Spleen (tissue), 7 donors: ENCODE measurements around the gene MEF2C.

ENCODE experiments used
- POLR2A ChIP-seq, 3 donors: fragments of 450-650 bp; IDR thresholded peaks; one replicate each; pipeline ENCODE4 v1.5.1; 2017; ENCODE audit warnings: antibody characterized with exemption in 3 of 3, mild to moderate bottlenecking in 1 of 3
- TF ChIP-seq, protein P1 (sequence below), 11 experiments: fragments of 200-600 bp in 7 of 11; fragments of 450-650 bp in 4 of 11; sonication (generic) in 4 of 11; IDR thresholded peaks in 8 of 11; conservative IDR thresholded peaks in 3 of 11; 1 replicate in 7 of 11; 2 replicates in 4 of 11; pipeline versions ENCODE4 v1.4.0 to v1.8.0; 2016 to 2021; ENCODE audit warnings: antibody characterized with exemption in 11 of 11, inconsistent platforms in 4 of 11, mild to moderate bottlenecking in 1 of 11
- donor health status: DM: no; HTN: no; CAD: no; lungs with moderate emphysema.
- donor health status: DM: no; HTN: no; CAD: no.
- donor health status: DM: no; HTN: no; CAD: no.

- TF ChIP-seq, protein P1, sequence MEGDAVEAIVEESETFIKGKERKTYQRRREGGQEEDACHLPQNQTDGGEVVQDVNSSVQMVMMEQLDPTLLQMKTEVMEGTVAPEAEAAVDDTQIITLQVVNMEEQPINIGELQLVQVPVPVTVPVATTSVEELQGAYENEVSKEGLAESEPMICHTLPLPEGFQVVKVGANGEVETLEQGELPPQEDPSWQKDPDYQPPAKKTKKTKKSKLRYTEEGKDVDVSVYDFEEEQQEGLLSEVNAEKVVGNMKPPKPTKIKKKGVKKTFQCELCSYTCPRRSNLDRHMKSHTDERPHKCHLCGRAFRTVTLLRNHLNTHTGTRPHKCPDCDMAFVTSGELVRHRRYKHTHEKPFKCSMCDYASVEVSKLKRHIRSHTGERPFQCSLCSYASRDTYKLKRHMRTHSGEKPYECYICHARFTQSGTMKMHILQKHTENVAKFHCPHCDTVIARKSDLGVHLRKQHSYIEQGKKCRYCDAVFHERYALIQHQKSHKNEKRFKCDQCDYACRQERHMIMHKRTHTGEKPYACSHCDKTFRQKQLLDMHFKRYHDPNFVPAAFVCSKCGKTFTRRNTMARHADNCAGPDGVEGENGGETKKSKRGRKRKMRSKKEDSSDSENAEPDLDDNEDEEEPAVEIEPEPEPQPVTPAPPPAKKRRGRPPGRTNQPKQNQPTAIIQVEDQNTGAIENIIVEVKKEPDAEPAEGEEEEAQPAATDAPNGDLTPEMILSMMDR (IDR thresholded peaks at IDR 0.05 in 8 of 11, conservative IDR thresholded peaks at IDR 0.05 in 3 of 11) = no peak
- no peak for TF ChIP-seq POLR2A (IDR thresholded peaks at IDR 0.05)
Measured at GRCh38 chr5:88889189-88890069, 6.4 kb upstream of the MEF2C start.
